GM12864 (cell line): ENCODE results near the gene RNF44.

Source experiments
- DNase-seq: peaks from one replicate; pipeline ENCODE4 v3.0.0-alpha.2; 2011; ENCODE audit warnings: low read depth
- H3K4me3 ChIP-seq: 2 replicates; pipeline ENCODE4 v1.5.1; 2011; ENCODE audit warnings: mild to moderate bottlenecking, low read depth, low read length, control low read depth
- TF ChIP-seq, protein P1 (sequence below): IDR thresholded peaks from 2 replicates; pipeline ENCODE4 v1.5.1; 2011; ENCODE audit warnings: low read depth, mild to moderate bottlenecking, moderate library complexity, low read length, control low read depth, inconsistent platforms; ENCODE audit errors: missing control alignments

RNF44 gene

DNA sequence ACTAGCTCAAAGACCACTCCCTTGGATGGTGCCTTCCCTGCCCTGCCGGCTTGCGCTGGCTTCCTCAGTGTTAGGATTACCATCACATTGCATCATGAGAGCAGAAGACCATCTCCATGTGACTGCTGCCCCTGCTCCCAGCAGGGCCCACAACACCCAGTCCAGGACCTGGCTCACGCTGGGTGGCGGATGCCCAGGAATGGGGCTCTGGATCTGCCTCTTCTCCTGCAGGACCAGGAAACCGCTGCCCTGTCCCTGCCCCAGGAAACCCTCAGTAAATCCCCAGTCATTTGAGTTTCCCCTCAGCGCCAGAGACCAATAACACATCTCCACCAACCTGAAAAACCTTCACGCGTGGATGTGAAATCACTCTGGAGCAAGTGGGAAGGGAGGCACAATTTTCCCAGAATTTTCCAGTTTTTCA, 3.3 kb upstream of the RNF44 start:
- DNase-seq: no peak
- TF ChIP-seq, protein P1, sequence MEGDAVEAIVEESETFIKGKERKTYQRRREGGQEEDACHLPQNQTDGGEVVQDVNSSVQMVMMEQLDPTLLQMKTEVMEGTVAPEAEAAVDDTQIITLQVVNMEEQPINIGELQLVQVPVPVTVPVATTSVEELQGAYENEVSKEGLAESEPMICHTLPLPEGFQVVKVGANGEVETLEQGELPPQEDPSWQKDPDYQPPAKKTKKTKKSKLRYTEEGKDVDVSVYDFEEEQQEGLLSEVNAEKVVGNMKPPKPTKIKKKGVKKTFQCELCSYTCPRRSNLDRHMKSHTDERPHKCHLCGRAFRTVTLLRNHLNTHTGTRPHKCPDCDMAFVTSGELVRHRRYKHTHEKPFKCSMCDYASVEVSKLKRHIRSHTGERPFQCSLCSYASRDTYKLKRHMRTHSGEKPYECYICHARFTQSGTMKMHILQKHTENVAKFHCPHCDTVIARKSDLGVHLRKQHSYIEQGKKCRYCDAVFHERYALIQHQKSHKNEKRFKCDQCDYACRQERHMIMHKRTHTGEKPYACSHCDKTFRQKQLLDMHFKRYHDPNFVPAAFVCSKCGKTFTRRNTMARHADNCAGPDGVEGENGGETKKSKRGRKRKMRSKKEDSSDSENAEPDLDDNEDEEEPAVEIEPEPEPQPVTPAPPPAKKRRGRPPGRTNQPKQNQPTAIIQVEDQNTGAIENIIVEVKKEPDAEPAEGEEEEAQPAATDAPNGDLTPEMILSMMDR: no peak
- no peak overlapping the region for H3K4me3 ChIP-seq

DNA sequence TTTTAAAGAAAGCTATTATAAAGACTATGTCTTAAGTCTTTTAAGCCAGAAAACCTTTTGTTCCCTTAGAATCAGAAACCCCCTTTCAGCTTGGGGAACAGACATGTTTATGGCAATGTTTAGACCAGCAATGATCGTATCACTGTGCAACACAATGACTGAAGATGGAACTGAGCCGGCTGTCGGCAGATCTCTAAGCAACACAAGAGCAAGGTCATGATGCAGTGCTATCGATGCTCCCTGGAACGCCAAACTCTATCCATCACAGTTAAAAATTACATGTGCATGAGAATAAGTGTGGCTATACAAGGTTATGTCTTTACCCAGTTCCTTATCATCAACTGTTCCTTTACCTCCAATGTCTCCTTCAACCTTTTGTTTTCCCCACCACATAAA, 1.8 kb upstream of the RNF44 start:
- no peak overlapping the region for H3K4me3 ChIP-seq
- no peak for DNase-seq
- TF ChIP-seq, protein P1: no peak

DNA sequence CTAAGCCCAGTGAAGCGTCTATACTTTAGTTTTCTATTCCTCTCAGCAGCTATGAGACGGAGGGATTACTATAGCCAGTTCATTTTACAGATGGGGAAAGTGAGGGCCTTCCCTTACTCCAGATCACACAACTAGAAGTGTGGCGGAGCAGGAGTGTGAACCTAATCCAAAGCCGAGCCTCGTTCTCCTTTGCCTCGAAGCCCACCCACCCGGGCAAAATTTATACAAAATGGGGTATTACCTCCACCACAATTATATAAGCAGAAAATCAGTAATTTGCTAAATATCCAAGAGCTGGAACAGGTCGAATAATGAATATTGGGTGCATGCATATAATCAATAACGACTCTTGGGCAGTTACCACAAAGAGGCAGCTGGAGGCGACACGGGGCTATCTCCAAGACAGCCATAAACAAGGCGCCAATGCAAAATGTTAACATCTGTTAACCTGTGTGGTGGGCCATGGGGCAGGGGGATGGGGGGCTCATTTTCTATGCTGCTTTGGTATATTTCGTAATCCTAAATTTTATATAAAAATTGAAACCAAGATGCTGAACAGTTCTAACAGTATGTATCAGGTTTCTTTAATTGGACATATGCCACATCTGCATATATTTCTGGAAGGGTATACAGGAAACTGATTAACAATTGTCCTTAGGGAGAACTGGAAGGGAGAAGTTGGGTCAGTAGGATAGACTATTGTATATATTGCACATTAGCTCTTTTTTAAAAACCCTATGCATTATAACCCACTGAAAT, 1.2 kb upstream of the RNF44 start:
- peak overlapping the region; percentile 92; the same call in 1 of the 2 replicates for H3K4me3 ChIP-seq
- no peak for DNase-seq
- TF ChIP-seq, protein P1: no peak

DNA sequence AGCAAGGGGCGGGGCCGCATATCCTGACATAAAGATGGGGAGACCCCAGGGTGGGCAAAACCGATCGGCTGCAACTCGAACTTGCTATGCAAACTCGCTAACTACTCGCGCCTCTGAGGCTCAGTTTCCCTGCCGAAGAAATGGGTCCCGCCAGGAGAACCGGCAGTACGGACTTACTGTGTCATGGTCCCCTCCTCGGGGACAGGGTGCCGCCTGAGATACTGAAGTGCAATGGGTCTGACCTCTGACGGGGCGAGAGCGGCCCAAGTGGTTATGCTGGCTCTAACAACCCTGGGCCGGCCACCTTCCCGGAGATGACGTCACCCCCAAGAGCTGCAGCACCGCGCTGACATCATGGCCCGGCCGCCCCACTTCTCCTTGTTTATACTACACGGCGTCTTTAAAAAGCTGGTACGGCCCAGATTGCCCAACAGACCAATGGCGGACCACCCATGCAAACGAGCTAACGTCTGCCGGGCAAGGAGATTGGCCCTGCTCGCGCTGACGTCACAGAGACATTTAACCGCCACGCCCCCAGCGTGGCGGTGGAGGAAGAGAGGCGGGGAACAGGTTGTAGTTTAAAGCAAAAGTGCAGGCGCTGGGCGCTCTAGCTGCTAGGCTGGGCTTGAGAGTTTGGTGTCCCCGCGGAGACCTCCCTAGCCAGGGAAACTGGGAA, 490 bp upstream of the RNF44 start:
- peak overlapping the region; percentile 92 for H3K4me3 ChIP-seq
- TF ChIP-seq, protein P1: no peak
- peak; percentile 99 for DNase-seq

DNA sequence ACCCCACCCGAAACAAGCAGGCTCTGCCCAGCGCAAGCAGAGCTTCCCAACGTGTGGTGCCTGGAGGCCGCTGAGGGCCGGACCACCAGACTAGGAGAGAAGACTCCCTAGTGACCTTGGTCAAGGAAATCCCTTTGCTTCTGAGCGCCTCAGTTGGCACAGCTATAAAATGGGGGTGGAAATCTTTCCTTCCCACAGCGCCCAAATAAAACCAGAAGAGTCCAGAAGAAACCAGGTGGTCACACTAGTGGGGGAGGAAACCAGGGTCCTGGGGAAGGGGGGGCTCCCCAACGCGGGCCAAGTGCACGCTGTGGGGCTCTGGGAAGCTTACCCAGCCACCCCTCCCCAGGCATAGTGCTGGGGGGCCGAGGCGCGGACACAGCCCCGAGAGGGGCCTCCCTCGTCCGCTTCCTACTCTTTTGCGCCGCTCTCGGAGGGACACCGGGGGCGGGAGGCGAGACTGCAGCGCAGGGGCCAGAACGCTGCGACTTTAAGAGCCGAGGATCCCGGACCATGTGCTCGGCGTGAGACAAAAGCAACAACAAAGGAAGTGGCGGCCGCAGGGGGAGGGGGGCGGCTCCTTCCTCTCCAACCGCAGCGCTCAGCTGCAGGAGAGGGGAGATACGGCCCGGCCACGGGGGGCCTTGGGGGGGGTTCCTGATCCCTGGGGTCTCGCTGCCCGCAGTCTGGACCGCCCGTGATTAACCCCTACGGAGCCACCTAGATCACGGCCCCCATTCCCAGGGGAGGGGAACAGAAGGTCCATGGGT, 885 bp downstream of the RNF44 start:
- DNase-seq: no peak
- TF ChIP-seq, protein P1: no peak
- peak overlapping the region; percentile 92 for H3K4me3 ChIP-seq

DNA sequence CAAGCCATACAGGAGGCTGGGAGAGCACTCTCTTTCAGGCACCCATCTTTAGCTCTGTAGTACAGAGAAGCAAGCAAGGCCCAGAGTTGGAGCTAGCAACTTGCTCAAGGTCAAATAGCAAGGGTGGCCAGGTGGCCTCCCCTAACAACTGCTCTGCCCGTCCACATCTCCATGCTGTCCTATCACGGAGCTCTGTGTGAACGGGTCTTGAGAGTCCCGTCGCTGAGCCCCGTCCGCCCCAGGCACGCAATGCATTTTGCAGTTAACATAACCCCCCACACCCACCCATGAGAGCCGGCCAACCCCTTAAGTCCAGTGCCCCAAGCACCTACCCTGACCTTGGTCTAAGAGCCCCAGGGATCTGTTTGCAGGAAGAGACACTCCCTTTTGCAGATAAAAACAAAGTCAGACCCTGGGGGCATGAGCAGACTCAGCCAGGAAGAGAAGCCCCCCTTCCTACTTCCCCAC, 1.5 kb downstream of the RNF44 start:
- peak overlapping the region; percentile 92 for H3K4me3 ChIP-seq
- no peak for DNase-seq
- TF ChIP-seq, protein P1: no peak
